Psoas muscle (tissue), 8 donors: ENCODE results near the gene CUX1. TPM values are rescaled to one million over a fixed set of nuclear protein-coding genes. Genes with fewer than 3 reads are reported as not detected.

ENCODE experiments used
- ATAC-seq, 4 donors: fragments of 200-7000 bp; cut with Tn5 transposase; one replicate each; pipeline ENCODE4 v1.9.1; 2020; ENCODE audit warnings: moderate library complexity in 3 of 4, mild to moderate bottlenecking in 2 of 4
- DNase-seq, 2 donors: peaks; one replicate each; pipeline ENCODE4 v3.0.0-alpha.2; 2020
- H3K27ac ChIP-seq: fragments of 200-600 bp; one replicate; pipeline ENCODE4 v1.8.0; 2022
- H3K27me3 ChIP-seq, 3 donors: fragments of 200-600 bp in 1 of 3; one replicate each; pipeline versions ENCODE4 v1.6.1 to v1.8.0; 2013 to 2022; ENCODE audit warnings: low read length in 2 of 3, mild to moderate bottlenecking in 2 of 3, moderate library complexity in 1 of 3; ENCODE audit not compliant: insufficient read depth in 3 of 3
- H3K36me3 ChIP-seq, 2 donors: fragments of 200-600 bp in 1 of 2; one replicate each; pipeline versions ENCODE4 v1.6.1 to v1.8.0; 2013 to 2022; ENCODE audit warnings: low read depth in 1 of 2, mild to moderate bottlenecking in 1 of 2, moderate library complexity in 1 of 2; ENCODE audit not compliant: insufficient read depth in 1 of 2
- H3K4me1 ChIP-seq: fragments of 200-600 bp; one replicate; pipeline ENCODE4 v1.8.0; 2022
- H3K4me3 ChIP-seq: fragments of 200-600 bp; one replicate; pipeline ENCODE4 v1.8.0; 2022; ENCODE audit warnings: mild to moderate bottlenecking
- H3K9me3 ChIP-seq: fragments of 200-600 bp; one replicate; pipeline ENCODE4 v1.8.0; 2022
- CTCF ChIP-seq: fragments of 200-600 bp; IDR thresholded peaks from one replicate; pipeline ENCODE4 v1.8.0; 2022; ENCODE audit warnings: antibody characterized with exemption
- WGBS, 3 donors: extraction: QIAGEN DNeasy Blood & Tissue Kit; methylation state at CpG; one replicate each; pipeline versions ENCODE4 v1.1.6 to v1.1.7; 2013; 5-methylcytosine and 5-hydroxymethylcytosine counted together
- intact Hi-C, 2 donors: fragments of 100-400 bp; cut with DNase I; formaldehyde crosslinking; loops; one replicate each; pipeline versions ENCODE4 v1.11.0 to v1.14.2; 2022
- polyA plus RNA-seq, 3 donors: library from polyadenylated mRNA; stranded (reverse); fragments of 200-250 nt; gene quantifications; one replicate each; pipeline ENCODE4 v1.2.3, GENCODE V29; 2013
- total RNA-seq, 4 donors: library from RNA; stranded (reverse); fragmentation: NEBNext Ultra II Directional in 2 of 4; extraction: Animal tissue kit (Norgen Biotek cat#: 25700) in 2 of 4; gene quantifications; one replicate each; pipeline versions ENCODE4 v1.2.1 to v1.2.4, GENCODE V29; 2021 to 2023
- donor health status: healthy with polysubstance abuse.
- donor health status: DM: no; HTN: no; CAD: no; lungs with moderate emphysema.
- donor health status: Bipolar disorder and iron deficiency.
- donor health status: healthy.
- donor health status: DM: yes; HTN: yes; CAD: no.
- donor health status: DM: no; HTN: no; CAD: no.
- donor health status: DM: no; HTN: no; CAD: no.
- donor health status: DM: yes; HTN: yes; CAD: no.

CUX1 gene
- total and polyA plus RNA-seq, 7 donors: 12.5 to 95.6 (median 72.4) TPM

GRCh38 chr7:102085218-102085772, 267.9 kb downstream of the CUX1 start:
- no peak for TF ChIP-seq CTCF
- H3K9me3 ChIP-seq: peaks cover 10% of the 10 kb centered on the region
- DNase-seq: no peak
- no peak for ATAC-seq
- no peaks in the 10 kb centered on the region for H3K27me3 ChIP-seq
- H3K36me3 ChIP-seq: no peaks in the 10 kb centered on the region
- H3K4me3 ChIP-seq: no peak overlapping the region
- H3K27ac ChIP-seq: no peak overlapping the region
- peaks cover 12% of the 10 kb centered on the region for H3K4me1 ChIP-seq
- 78 to 89% (median 84%) methylated on average over 5 of the region's 5 CpGs for WGBS, 3 donors
- intact Hi-C loops: no loop called here

GRCh38 chr7:102089175-102090098, 272.0 kb downstream of the CUX1 start:
- Histone ChIP-seq H3K27me3 (no peaks in the 10 kb centered on the region), H3K4me1 (peaks cover 12% of the 10 kb centered on the region), H3K9me3 (peaks cover 10% of the 10 kb centered on the region), H3K27ac (no peak overlapping the region), H3K4me3 (no peak overlapping the region), H3K36me3 (no peaks in the 10 kb centered on the region)
- TF ChIP-seq CTCF: no peak
- ATAC-seq (peak in 1 of 4 donors; percentile 29), DNase-seq (no peak)
- intact Hi-C loops: no loop called here
- WGBS, 3 donors: 68 to 87% (median 84%) methylated on average over 4 of the region's 4 CpGs

- Histone ChIP-seq H3K27me3 (no peaks in the 10 kb centered on the region), H3K9me3 (peaks cover 8% of the 10 kb centered on the region), H3K4me3 (no peak overlapping the region), H3K4me1 (peaks cover 4% of the 10 kb centered on the region), H3K27ac (no peak overlapping the region), H3K36me3 (peaks cover 5 to 15% of the 10 kb centered on the region in 2 donors)
- 69 to 75% (median 71%) methylated on average over 14 of the region's 14 CpGs for WGBS, 3 donors
- no peak for TF ChIP-seq CTCF
- ATAC-seq (no peak), DNase-seq (no peak)
- intact Hi-C loops: no loop called here
Observed at GRCh38 chr7:102093599-102094315, 276.3 kb downstream of the CUX1 start.

- ATAC-seq: no peak
- Histone ChIP-seq H3K27me3 (no peaks in the 10 kb centered on the region), H3K4me1 (peaks cover 4% of the 10 kb centered on the region), H3K4me3 (no peak overlapping the region), H3K36me3 (peaks cover 5 to 15% of the 10 kb centered on the region in 2 donors), H3K9me3 (peaks cover 2% of the 10 kb centered on the region), H3K27ac (no peak overlapping the region)
- no peak for DNase-seq
- 74 to 79% (median 76%) methylated on average over 4 of the region's 4 CpGs for WGBS, 3 donors
- TF ChIP-seq CTCF: no peak
- intact Hi-C loops: no loop called here
Observed at GRCh38 chr7:102094316-102094650, 276.9 kb downstream of the CUX1 start.
